HEK293 (cell line): Measurements from ENCODE around the gene UBR1.

Experiments used
- HOXA7 ChIP-seq: sonication (generic); formaldehyde crosslinking; IDR thresholded peaks from 2 replicates; pipeline ENCODE4 v1.8.1; 2022; ENCODE audit warnings: missing genetic modification reagents, borderline replicate concordance
- SP2 ChIP-seq: fragments of 450-650 bp; formaldehyde crosslinking; IDR thresholded peaks from 2 replicates; pipeline ENCODE4 v1.5.1; 2016; ENCODE audit warnings: missing biosample characterization, missing genetic modification characterization
- TRIM28 ChIP-seq: IDR thresholded peaks from 2 replicates; pipeline ENCODE4 v1.6.1; 2011; ENCODE audit warnings: low read length, control low read depth, borderline replicate concordance
- ZFHX2 ChIP-seq: fragments of 450-650 bp; formaldehyde crosslinking; conservative IDR thresholded peaks from 2 replicates; pipeline ENCODE4 v1.5.1; 2016; ENCODE audit warnings: missing biosample characterization, missing genetic modification characterization
- ZNF211 ChIP-seq: fragments of 450-650 bp; formaldehyde crosslinking; IDR thresholded peaks from 2 replicates; pipeline ENCODE4 v1.5.1; 2016; ENCODE audit warnings: low read depth, missing biosample characterization, missing genetic modification characterization
- ZNF394 ChIP-seq: fragments of 450-650 bp; formaldehyde crosslinking; IDR thresholded peaks from 2 replicates; pipeline ENCODE4 v1.5.1; 2016; ENCODE audit warnings: missing biosample characterization, missing genetic modification characterization, mild to moderate bottlenecking, moderate library complexity, borderline replicate concordance
- ZNF548 ChIP-seq: fragments of 450-650 bp; formaldehyde crosslinking; IDR thresholded peaks from 2 replicates; pipeline ENCODE4 v1.5.1; 2016; ENCODE audit warnings: missing biosample characterization, missing genetic modification characterization
- ZNF670 ChIP-seq: fragments of 450-650 bp; formaldehyde crosslinking; IDR thresholded peaks from 2 replicates; pipeline ENCODE4 v1.5.1; 2016; ENCODE audit warnings: missing biosample characterization, missing genetic modification characterization, low read depth
- TF ChIP-seq, protein P1 (sequence below): fragments of 450-650 bp; formaldehyde crosslinking; IDR thresholded peaks from 2 replicates; pipeline ENCODE4 v1.5.1; 2016; ENCODE audit warnings: missing biosample characterization, missing genetic modification characterization
- TF ChIP-seq, protein P2 (sequence below): fragments of 450-650 bp; formaldehyde crosslinking; IDR thresholded peaks from 2 replicates; pipeline ENCODE4 v1.5.1; 2016; ENCODE audit warnings: missing biosample characterization, missing genetic modification characterization
- TF ChIP-seq, protein P3 (sequence below): fragments of 450-650 bp; formaldehyde crosslinking; IDR thresholded peaks from 2 replicates; pipeline ENCODE4 v1.5.1; 2016; ENCODE audit warnings: missing biosample characterization, missing genetic modification characterization
- TF ChIP-seq, protein P4 (sequence below): fragments of 450-650 bp; formaldehyde crosslinking; IDR thresholded peaks from 2 replicates; pipeline ENCODE4 v1.5.1; 2016; ENCODE audit warnings: missing biosample characterization, missing genetic modification characterization
- TF ChIP-seq, protein P5 (sequence below): fragments of 450-650 bp; formaldehyde crosslinking; IDR thresholded peaks from 2 replicates; pipeline ENCODE4 v1.5.1; 2016; ENCODE audit warnings: missing biosample characterization, missing genetic modification characterization

DNA sequence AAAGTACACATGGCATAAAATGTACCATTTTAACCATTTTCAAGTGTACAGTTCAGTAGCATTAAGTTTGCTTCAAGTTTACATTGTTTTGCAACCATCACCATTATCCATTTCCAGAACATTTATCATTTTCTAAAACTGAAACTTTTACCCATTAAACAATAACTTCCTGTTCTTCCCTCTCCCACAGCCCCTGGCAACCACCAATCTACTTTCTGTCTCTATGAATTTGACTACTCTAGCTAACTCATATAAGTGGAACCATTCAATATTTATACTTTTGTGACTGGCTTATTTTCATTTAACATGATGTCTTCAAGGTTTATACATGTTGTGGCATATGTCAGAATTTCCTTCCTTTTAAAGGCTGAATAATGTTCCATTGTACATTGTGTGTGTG is 47.4 kb upstream of the UBR1 start:
- TF ChIP-seq, protein P1, sequence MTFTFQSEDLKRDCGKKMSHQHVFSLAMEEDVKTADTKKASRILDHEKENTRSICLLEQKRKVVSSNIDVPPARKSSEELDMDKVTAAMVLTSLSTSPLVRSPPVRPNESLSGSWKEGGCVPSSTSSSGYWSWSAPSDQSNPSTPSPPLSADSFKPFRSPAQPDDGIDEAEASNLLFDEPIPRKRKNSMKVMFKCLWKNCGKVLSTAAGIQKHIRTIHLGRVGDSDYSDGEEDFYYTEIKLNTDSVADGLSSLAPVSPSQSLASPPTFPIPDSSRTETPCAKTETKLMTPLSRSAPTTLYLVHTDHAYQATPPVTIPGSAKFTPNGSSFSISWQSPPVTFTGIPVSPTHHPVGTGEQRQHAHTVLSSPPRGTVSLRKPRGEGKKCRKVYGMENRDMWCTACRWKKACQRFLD (tag by site-specific recombination), result no peak
- no peak for TF ChIP-seq ZNF548 (tag by site-specific recombination)
- no peak for TF ChIP-seq SP2 (tag by site-specific recombination)
- no peak for TF ChIP-seq HOXA7 (CRISPR knock-in tag)
- TF ChIP-seq, protein P2, sequence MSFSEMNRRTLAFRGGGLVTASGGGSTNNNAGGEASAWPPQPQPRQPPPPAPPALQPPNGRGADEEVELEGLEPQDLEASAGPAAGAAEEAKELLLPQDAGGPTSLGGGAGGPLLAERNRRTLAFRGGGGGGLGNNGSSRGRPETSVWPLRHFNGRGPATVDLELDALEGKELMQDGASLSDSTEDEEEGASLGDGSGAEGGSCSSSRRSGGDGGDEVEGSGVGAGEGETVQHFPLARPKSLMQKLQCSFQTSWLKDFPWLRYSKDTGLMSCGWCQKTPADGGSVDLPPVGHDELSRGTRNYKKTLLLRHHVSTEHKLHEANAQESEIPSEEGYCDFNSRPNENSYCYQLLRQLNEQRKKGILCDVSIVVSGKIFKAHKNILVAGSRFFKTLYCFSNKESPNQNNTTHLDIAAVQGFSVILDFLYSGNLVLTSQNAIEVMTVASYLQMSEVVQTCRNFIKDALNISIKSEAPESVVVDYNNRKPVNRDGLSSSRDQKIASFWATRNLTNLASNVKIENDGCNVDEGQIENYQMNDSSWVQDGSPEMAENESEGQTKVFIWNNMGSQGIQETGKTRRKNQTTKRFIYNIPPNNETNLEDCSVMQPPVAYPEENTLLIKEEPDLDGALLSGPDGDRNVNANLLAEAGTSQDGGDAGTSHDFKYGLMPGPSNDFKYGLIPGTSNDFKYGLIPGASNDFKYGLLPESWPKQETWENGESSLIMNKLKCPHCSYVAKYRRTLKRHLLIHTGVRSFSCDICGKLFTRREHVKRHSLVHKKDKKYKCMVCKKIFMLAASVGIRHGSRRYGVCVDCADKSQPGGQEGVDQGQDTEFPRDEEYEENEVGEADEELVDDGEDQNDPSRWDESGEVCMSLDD (tag by site-specific recombination), result no peak
- TF ChIP-seq, protein P3, sequence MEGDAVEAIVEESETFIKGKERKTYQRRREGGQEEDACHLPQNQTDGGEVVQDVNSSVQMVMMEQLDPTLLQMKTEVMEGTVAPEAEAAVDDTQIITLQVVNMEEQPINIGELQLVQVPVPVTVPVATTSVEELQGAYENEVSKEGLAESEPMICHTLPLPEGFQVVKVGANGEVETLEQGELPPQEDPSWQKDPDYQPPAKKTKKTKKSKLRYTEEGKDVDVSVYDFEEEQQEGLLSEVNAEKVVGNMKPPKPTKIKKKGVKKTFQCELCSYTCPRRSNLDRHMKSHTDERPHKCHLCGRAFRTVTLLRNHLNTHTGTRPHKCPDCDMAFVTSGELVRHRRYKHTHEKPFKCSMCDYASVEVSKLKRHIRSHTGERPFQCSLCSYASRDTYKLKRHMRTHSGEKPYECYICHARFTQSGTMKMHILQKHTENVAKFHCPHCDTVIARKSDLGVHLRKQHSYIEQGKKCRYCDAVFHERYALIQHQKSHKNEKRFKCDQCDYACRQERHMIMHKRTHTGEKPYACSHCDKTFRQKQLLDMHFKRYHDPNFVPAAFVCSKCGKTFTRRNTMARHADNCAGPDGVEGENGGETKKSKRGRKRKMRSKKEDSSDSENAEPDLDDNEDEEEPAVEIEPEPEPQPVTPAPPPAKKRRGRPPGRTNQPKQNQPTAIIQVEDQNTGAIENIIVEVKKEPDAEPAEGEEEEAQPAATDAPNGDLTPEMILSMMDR, result no peak
- no peak for TF ChIP-seq ZFHX2
- no peak for TF ChIP-seq ZNF211
- no peak for TF ChIP-seq TRIM28
- no peak for TF ChIP-seq ZNF670 (tag by site-specific recombination)
- TF ChIP-seq, protein P4, sequence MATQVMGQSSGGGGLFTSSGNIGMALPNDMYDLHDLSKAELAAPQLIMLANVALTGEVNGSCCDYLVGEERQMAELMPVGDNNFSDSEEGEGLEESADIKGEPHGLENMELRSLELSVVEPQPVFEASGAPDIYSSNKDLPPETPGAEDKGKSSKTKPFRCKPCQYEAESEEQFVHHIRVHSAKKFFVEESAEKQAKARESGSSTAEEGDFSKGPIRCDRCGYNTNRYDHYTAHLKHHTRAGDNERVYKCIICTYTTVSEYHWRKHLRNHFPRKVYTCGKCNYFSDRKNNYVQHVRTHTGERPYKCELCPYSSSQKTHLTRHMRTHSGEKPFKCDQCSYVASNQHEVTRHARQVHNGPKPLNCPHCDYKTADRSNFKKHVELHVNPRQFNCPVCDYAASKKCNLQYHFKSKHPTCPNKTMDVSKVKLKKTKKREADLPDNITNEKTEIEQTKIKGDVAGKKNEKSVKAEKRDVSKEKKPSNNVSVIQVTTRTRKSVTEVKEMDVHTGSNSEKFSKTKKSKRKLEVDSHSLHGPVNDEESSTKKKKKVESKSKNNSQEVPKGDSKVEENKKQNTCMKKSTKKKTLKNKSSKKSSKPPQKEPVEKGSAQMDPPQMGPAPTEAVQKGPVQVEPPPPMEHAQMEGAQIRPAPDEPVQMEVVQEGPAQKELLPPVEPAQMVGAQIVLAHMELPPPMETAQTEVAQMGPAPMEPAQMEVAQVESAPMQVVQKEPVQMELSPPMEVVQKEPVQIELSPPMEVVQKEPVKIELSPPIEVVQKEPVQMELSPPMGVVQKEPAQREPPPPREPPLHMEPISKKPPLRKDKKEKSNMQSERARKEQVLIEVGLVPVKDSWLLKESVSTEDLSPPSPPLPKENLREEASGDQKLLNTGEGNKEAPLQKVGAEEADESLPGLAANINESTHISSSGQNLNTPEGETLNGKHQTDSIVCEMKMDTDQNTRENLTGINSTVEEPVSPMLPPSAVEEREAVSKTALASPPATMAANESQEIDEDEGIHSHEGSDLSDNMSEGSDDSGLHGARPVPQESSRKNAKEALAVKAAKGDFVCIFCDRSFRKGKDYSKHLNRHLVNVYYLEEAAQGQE, result no peak
- no peak for TF ChIP-seq ZNF394
- TF ChIP-seq, protein P5, sequence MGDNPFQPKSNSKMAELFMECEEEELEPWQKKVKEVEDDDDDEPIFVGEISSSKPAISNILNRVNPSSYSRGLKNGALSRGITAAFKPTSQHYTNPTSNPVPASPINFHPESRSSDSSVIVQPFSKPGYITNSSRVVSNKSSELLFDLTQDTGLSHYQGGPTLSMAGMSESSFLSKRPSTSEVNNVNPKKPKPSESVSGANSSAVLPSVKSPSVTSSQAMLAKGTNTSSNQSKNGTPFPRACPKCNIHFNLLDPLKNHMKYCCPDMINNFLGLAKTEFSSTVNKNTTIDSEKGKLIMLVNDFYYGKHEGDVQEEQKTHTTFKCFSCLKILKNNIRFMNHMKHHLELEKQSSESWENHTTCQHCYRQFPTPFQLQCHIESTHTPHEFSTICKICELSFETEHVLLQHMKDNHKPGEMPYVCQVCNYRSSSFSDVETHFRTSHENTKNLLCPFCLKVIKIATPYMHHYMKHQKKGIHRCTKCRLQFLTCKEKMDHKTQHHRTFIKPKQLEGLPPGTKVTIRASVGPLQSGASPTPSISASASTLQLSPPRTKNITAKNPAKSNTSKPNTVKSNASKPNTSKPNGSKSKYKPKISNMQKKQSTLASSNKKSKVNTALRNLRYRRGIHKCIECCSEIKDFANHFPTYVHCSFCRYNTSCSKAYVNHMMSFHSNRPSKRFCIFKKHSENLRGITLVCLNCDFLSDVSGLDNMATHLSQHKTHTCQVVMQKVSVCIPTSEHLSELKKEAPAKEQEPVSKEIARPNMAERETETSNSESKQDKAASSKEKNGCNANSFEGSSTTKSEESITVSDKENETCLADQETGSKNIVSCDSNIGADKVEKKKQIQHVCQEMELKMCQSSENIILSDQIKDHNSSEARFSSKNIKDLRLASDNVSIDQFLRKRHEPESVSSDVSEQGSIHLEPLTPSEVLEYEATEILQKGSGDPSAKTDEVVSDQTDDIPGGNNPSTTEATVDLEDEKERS, result no peak
